ENCODE data around the gene FBXO5.
"Not testable (repeated sequence)": the region's sequence is repeated elsewhere in the genome, so short reads cannot be mapped to it uniquely, and the experiment has no call there.

The FBXO5 gene

GRCh38 chr6:152982904-152983636, at the start of gene FBXO5:
Gene FBXO5, minus strand, starts transcription at chr6:152983041. Its CDS starts 82 bp downstream, at chr6:152982959.
- DNase-seq = peak; percentile 95

GRCh38 chr6:153032255-153032882, 49.5 kb upstream of the FBXO5 start:
- peak; percentile 5 for DNase-seq

- no peak for DNase-seq
Observed at GRCh38 chr6:153031335-153031955, 48.6 kb upstream of the FBXO5 start.

- DNase-seq = no peak
Observed at GRCh38 chr6:153028963-153029362, 46.1 kb upstream of the FBXO5 start.

- DNase-seq = no peak
Observed at GRCh38 chr6:153028286-153028685, 45.4 kb upstream of the FBXO5 start.

- DNase-seq = no peak
Observed at GRCh38 chr6:153027480-153027879, 44.6 kb upstream of the FBXO5 start.

GRCh38 chr6:153024709-153025017, 41.8 kb upstream of the FBXO5 start:
- no peak for DNase-seq

GRCh38 chr6:153023977-153024708, 41.3 kb upstream of the FBXO5 start:
- DNase-seq = peak; percentile 2

- DNase-seq = no peak
Observed at GRCh38 chr6:153018355-153018754, 35.5 kb upstream of the FBXO5 start.

GRCh38 chr6:153016846-153017245, 34.0 kb upstream of the FBXO5 start:
- DNase-seq = no peak

GRCh38 chr6:153015094-153015640, 32.3 kb upstream of the FBXO5 start:
- DNase-seq = no peak

- no peak for DNase-seq
Observed at GRCh38 chr6:153013438-153013837, 30.6 kb upstream of the FBXO5 start.

- no peak for DNase-seq
Observed at GRCh38 chr6:153012856-153013255, 30.0 kb upstream of the FBXO5 start.

- no peak for DNase-seq
Observed at GRCh38 chr6:153003366-153003690, 20.5 kb upstream of the FBXO5 start.

GRCh38 chr6:153002613-153003365, 19.9 kb upstream of the FBXO5 start, which contains the start of gene MTRF1L:
Gene MTRF1L, minus strand, starts transcription at chr6:153002709. Its CDS starts 24 bp downstream, at chr6:153002685.
- DNase-seq = peak; percentile 87

- no peak for DNase-seq
Observed at GRCh38 chr6:153001767-153002612, 19.1 kb upstream of the FBXO5 start.

GRCh38 chr6:153000790-153001189, 17.9 kb upstream of the FBXO5 start:
- DNase-seq = not testable (repeated sequence)

GRCh38 chr6:153000243-153000642, 17.4 kb upstream of the FBXO5 start:
- no peak for DNase-seq

GRCh38 chr6:152999538-152999937, 16.7 kb upstream of the FBXO5 start:
- not testable (repeated sequence) for DNase-seq

GRCh38 chr6:152993847-152994246, 11.0 kb upstream of the FBXO5 start:
- no peak for DNase-seq

GRCh38 chr6:152993431-152993830, 10.6 kb upstream of the FBXO5 start:
- no peak for DNase-seq

- no peak for DNase-seq
Observed at GRCh38 chr6:152986978-152987377, 4.1 kb upstream of the FBXO5 start.

All from NCI-H446 treated with DMSO at 0.1 percent for 48 hours (cell line).